WTC11 (cell line): Measurements from ENCODE around the gene SPRR2G. TPM values are rescaled to one million over a fixed set of nuclear protein-coding genes. Genes with fewer than 3 reads are reported as not detected.

Source experiments
- ATAC-seq: fragments of 200-7000 bp; cut with Tn5 transposase; 2 replicates; pipeline ENCODE4 v1.10.0; 2021; ENCODE audit warnings: mild to moderate bottlenecking, moderate library complexity
- Bru-seq: library from RNA; stranded (reverse); fragments of 400-500 nt; gene quantifications from one replicate; lab custom pipeline; 2021; lab: Mats Ljungman, UMichigan
- CTCF ChIA-PET: fragments of 300-600 bp; sonication (Branson Sonifier 250); formaldehyde crosslinking; loops from one replicate; lab custom pipeline; 2021; ENCODE audit warnings: antibody characterized with exemption; lab: Charles Lee
- POLR2A ChIA-PET: fragments of 350-600 bp; sonication (Branson Sonifier 250); formaldehyde crosslinking; loops from one replicate; lab custom pipeline; 2021; ENCODE audit warnings: antibody characterized with exemption; lab: Charles Lee
- DNase-seq: peaks from one replicate; pipeline ENCODE4 v3.0.0; 2021; ENCODE audit warnings: low spot score
- H3K27ac Mint-ChIP-seq: 2 replicates; pipeline ENCODE4 v1.8.0; 2021; ENCODE audit warnings: mixed read lengths
- H3K27me3 Mint-ChIP-seq: 2 replicates; pipeline ENCODE4 v1.8.0; 2021; ENCODE audit warnings: low read depth, mild to moderate bottlenecking, moderate library complexity, mixed read lengths
- H3K36me3 Mint-ChIP-seq: 2 replicates; pipeline ENCODE4 v1.8.0; 2021; ENCODE audit warnings: mixed read lengths
- H3K4me1 Mint-ChIP-seq: 2 replicates; pipeline ENCODE4 v1.8.0; 2022; ENCODE audit warnings: mixed read lengths
- H3K4me3 Mint-ChIP-seq: 2 replicates; pipeline ENCODE4 v1.8.0; 2021; ENCODE audit warnings: mild to moderate bottlenecking, moderate library complexity, mixed read lengths
- H3K9me3 Mint-ChIP-seq: 2 replicates; pipeline ENCODE4 v1.8.0; 2021; ENCODE audit warnings: mixed read lengths
- CDX4 ChIP-seq: fragments of 250-450 bp; sonication (Bioruptor Pico); IDR thresholded peaks from 2 replicates; pipeline ENCODE4 v1.9.0; 2021; ENCODE audit warnings: moderate library complexity, mild to moderate bottlenecking, inconsistent platforms, borderline replicate concordance
- KAT7 ChIP-seq: sonication (generic); formaldehyde crosslinking; IDR thresholded peaks from 2 replicates; pipeline ENCODE4 v1.8.1; 2023; ENCODE audit warnings: missing genetic modification reagents, mild to moderate bottlenecking, borderline replicate concordance
- NFYB ChIP-seq: sonication (generic); formaldehyde crosslinking; conservative IDR thresholded peaks from 2 replicates; pipeline ENCODE4 v1.8.0; 2022; ENCODE audit warnings: low read depth, missing genetic modification reagents
- NR2C2 ChIP-seq: sonication (generic); formaldehyde crosslinking; IDR thresholded peaks from 2 replicates; pipeline ENCODE4 v1.8.0; 2022; ENCODE audit warnings: mild to moderate bottlenecking, missing genetic modification reagents
- ZBTB21 ChIP-seq: sonication (generic); formaldehyde crosslinking; IDR thresholded peaks from 2 replicates; pipeline ENCODE4 v1.8.1; 2023; ENCODE audit warnings: mild to moderate bottlenecking, missing genetic modification reagents, borderline replicate concordance
- ZNF219 ChIP-seq: sonication (generic); formaldehyde crosslinking; IDR thresholded peaks from 2 replicates; pipeline ENCODE4 v1.8.0; 2023; ENCODE audit warnings: missing genetic modification reagents, mild to moderate bottlenecking, borderline replicate concordance
- ZNF425 ChIP-seq: fragments of 250-450 bp; sonication (Bioruptor Pico); conservative IDR thresholded peaks from 2 replicates; pipeline ENCODE4 v1.9.0; 2021; ENCODE audit warnings: mild to moderate bottlenecking
- ZNF671 ChIP-seq: fragments of 250-450 bp; sonication (Bioruptor Pico); IDR thresholded peaks from 2 replicates; pipeline ENCODE4 v1.8.0; 2021; ENCODE audit warnings: mild to moderate bottlenecking
- long read RNA-seq, 3 experiments: library from RNA in 1 of 3; library from capped mRNA in 1 of 3; library from polyadenylated mRNA in 1 of 3; unstranded in 2 of 3; stranded (forward) in 1 of 3; transcript quantifications; one replicate each; pipeline ENCODE4 v2.0.0, GENCODE V29; 2021
- total RNA-seq: library from RNA; stranded (reverse); gene quantifications from 3 replicates; pipeline ENCODE4 v1.2.3, GENCODE V29; 2021
- TF ChIP-seq, protein P1 (sequence below): sonication (generic); formaldehyde crosslinking; IDR thresholded peaks from 2 replicates; pipeline ENCODE4 v1.8.1; 2023; ENCODE audit warnings: mild to moderate bottlenecking, missing genetic modification reagents
- TF ChIP-seq, protein P2 (sequence below): sonication (generic); formaldehyde crosslinking; IDR thresholded peaks from 2 replicates; pipeline ENCODE4 v1.8.0; 2022; ENCODE audit warnings: missing genetic modification reagents
- TF ChIP-seq, protein P3 (sequence below): fragments of 250-450 bp; sonication (Bioruptor Pico); IDR thresholded peaks from 2 replicates; pipeline ENCODE4 v2.1.2; 2022; ENCODE audit warnings: mild to moderate bottlenecking, moderate library complexity
- TF ChIP-seq, protein P4 (sequence below): sonication (generic); formaldehyde crosslinking; IDR thresholded peaks from 2 replicates; pipeline ENCODE4 v1.8.0; 2023; ENCODE audit warnings: missing genetic modification reagents, mild to moderate bottlenecking, borderline replicate concordance

The SPRR2G gene
- total RNA-seq (not detected in 3 replicates), Bru-seq, nascent RNA (not detected)
- long read RNA-seq, experiment 1: 0 reads
- long read RNA-seq, experiment 2: 0 reads
- long read RNA-seq, experiment 3: 0 reads

DNA sequence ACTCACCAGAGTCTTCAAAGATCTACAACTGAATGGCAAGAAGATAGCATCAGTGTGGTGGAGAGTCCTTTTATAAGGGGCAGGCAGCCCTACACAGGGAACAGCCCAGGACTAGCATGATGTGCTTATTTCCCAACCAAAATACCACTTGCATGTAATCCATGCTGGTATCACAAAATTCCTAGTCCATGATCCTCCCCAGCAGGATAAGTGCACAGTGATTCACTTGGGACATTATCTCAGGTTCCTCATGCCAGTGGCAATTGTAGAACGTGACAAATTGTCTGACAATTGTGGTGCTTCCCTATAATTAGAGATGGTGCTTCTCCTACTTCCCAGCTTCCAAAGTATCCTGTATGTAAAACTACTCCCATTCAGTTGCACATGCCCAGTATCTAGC, at the start of gene SPRR2G:
SPRR2G (minus strand) TSS at position 45 of the 400 bp plus-strand sequence. CDS start 780 bp downstream, outside the sequence.
- ChIA-PET POLR2A (no interaction called here), CTCF (no interaction called here)
- DNase-seq: no peak
- Mint-ChIP-seq H3K4me1 (0 out of 2 replicates have a peak, but pooled peaks cover 3% of the 10 kb centered on the region), H3K36me3 (no peaks in the 10 kb centered on the region), H3K27me3 (no peaks in the 10 kb centered on the region; the same call in 1 of the 2 replicates), H3K4me3 (no peak within 1 kb of the TSS), H3K27ac (no peak within 1 kb of the TSS), H3K9me3 (no peaks in the 10 kb centered on the region)
- ATAC-seq: no peak
- no peak for TF ChIP-seq ZNF671
- TF ChIP-seq, protein P1, sequence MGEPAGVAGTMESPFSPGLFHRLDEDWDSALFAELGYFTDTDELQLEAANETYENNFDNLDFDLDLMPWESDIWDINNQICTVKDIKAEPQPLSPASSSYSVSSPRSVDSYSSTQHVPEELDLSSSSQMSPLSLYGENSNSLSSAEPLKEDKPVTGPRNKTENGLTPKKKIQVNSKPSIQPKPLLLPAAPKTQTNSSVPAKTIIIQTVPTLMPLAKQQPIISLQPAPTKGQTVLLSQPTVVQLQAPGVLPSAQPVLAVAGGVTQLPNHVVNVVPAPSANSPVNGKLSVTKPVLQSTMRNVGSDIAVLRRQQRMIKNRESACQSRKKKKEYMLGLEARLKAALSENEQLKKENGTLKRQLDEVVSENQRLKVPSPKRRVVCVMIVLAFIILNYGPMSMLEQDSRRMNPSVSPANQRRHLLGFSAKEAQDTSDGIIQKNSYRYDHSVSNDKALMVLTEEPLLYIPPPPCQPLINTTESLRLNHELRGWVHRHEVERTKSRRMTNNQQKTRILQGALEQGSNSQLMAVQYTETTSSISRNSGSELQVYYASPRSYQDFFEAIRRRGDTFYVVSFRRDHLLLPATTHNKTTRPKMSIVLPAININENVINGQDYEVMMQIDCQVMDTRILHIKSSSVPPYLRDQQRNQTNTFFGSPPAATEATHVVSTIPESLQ (CRISPR knock-in tag): no peak
- TF ChIP-seq KAT7: no peak
- TF ChIP-seq, protein P2, sequence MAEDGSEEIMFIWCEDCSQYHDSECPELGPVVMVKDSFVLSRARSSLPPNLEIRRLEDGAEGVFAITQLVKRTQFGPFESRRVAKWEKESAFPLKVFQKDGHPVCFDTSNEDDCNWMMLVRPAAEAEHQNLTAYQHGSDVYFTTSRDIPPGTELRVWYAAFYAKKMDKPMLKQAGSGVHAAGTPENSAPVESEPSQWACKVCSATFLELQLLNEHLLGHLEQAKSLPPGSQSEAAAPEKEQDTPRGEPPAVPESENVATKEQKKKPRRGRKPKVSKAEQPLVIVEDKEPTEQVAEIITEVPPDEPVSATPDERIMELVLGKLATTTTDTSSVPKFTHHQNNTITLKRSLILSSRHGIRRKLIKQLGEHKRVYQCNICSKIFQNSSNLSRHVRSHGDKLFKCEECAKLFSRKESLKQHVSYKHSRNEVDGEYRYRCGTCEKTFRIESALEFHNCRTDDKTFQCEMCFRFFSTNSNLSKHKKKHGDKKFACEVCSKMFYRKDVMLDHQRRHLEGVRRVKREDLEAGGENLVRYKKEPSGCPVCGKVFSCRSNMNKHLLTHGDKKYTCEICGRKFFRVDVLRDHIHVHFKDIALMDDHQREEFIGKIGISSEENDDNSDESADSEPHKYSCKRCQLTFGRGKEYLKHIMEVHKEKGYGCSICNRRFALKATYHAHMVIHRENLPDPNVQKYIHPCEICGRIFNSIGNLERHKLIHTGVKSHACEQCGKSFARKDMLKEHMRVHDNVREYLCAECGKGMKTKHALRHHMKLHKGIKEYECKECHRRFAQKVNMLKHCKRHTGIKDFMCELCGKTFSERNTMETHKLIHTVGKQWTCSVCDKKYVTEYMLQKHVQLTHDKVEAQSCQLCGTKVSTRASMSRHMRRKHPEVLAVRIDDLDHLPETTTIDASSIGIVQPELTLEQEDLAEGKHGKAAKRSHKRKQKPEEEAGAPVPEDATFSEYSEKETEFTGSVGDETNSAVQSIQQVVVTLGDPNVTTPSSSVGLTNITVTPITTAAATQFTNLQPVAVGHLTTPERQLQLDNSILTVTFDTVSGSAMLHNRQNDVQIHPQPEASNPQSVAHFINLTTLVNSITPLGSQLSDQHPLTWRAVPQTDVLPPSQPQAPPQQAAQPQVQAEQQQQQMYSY (CRISPR knock-in tag): no peak
- TF ChIP-seq ZNF425: no peak
- TF ChIP-seq, protein P3, sequence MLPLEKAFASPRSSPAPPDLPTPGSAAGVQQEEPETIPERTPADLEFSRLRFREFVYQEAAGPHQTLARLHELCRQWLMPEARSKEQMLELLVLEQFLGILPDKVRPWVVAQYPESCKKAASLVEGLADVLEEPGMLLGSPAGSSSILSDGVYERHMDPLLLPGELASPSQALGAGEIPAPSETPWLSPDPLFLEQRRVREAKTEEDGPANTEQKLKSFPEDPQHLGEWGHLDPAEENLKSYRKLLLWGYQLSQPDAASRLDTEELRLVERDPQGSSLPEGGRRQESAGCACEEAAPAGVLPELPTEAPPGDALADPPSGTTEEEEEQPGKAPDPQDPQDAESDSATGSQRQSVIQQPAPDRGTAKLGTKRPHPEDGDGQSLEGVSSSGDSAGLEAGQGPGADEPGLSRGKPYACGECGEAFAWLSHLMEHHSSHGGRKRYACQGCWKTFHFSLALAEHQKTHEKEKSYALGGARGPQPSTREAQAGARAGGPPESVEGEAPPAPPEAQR: no peak
- TF ChIP-seq, protein P4, sequence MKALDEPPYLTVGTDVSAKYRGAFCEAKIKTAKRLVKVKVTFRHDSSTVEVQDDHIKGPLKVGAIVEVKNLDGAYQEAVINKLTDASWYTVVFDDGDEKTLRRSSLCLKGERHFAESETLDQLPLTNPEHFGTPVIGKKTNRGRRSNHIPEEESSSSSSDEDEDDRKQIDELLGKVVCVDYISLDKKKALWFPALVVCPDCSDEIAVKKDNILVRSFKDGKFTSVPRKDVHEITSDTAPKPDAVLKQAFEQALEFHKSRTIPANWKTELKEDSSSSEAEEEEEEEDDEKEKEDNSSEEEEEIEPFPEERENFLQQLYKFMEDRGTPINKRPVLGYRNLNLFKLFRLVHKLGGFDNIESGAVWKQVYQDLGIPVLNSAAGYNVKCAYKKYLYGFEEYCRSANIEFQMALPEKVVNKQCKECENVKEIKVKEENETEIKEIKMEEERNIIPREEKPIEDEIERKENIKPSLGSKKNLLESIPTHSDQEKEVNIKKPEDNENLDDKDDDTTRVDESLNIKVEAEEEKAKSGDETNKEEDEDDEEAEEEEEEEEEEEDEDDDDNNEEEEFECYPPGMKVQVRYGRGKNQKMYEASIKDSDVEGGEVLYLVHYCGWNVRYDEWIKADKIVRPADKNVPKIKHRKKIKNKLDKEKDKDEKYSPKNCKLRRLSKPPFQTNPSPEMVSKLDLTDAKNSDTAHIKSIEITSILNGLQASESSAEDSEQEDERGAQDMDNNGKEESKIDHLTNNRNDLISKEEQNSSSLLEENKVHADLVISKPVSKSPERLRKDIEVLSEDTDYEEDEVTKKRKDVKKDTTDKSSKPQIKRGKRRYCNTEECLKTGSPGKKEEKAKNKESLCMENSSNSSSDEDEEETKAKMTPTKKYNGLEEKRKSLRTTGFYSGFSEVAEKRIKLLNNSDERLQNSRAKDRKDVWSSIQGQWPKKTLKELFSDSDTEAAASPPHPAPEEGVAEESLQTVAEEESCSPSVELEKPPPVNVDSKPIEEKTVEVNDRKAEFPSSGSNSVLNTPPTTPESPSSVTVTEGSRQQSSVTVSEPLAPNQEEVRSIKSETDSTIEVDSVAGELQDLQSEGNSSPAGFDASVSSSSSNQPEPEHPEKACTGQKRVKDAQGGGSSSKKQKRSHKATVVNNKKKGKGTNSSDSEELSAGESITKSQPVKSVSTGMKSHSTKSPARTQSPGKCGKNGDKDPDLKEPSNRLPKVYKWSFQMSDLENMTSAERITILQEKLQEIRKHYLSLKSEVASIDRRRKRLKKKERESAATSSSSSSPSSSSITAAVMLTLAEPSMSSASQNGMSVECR (CRISPR knock-in tag): no peak
- TF ChIP-seq CDX4 (CRISPR knock-in tag): no peak
- TF ChIP-seq NR2C2 (CRISPR knock-in tag): no peak
- no peak for TF ChIP-seq ZNF219 (CRISPR knock-in tag)
- TF ChIP-seq NFYB (CRISPR knock-in tag): no peak
- TF ChIP-seq ZBTB21 (CRISPR knock-in tag): no peak
